ENCODE measurements around the gene DPH2.

DPH2 gene

DNA sequence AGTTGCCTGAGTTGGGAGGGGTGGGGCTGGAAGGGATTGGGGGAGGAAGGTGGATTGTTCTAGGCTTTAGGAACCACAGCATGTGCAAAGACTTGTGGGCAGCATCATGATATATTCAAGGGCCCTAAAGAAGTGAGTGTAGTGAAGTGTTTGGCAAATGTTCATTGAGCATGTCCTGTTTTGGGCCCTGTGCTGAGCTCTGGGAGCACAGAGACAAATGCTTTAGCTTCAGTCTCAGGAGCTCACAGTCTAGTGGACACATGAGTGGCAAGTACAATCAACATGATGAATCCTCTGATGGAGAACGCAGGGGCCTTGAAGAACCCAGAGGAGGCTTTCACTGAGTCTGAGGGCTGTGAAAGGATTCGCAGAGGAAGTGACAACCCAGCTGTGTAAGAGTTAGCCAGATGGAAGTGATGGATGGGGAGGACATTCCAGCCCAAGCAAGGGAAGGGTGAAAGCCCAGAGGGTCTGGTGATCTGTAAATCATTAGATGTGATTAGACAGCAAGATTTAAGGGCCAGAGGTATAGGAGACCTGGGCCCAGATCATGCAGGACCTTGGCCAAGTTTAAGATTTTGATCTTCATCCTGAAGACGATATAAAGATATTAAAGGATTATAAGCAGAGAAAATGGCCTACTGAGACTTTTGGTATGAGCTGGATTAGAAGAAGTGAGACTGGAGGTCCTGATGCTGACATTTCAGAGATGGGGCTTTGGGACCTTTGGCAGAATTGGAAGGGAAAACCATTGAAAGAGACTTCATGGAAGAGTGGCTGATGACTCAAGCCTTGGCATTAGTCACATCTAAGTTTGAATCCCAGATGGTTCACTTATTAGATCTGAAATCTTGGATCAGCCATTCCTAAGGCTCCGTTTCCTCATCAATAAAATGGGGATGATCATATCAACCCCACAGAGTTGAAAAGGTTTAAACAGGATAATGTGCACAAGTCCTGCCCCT lies 18.5 kb upstream of the DPH2 start:
- TF ChIP-seq, protein P1, sequence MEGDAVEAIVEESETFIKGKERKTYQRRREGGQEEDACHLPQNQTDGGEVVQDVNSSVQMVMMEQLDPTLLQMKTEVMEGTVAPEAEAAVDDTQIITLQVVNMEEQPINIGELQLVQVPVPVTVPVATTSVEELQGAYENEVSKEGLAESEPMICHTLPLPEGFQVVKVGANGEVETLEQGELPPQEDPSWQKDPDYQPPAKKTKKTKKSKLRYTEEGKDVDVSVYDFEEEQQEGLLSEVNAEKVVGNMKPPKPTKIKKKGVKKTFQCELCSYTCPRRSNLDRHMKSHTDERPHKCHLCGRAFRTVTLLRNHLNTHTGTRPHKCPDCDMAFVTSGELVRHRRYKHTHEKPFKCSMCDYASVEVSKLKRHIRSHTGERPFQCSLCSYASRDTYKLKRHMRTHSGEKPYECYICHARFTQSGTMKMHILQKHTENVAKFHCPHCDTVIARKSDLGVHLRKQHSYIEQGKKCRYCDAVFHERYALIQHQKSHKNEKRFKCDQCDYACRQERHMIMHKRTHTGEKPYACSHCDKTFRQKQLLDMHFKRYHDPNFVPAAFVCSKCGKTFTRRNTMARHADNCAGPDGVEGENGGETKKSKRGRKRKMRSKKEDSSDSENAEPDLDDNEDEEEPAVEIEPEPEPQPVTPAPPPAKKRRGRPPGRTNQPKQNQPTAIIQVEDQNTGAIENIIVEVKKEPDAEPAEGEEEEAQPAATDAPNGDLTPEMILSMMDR (IDR thresholded peaks at IDR 0.05; ENCODE audit: low read depth, low read length, missing control alignments): no peak
- no peak overlapping the region for H3K4me3 ChIP-seq (replicated peaks; ENCODE audit: low read depth, low read length)
- no peak for DNase-seq (ENCODE audit: extremely low read depth, low read depth)

DNA sequence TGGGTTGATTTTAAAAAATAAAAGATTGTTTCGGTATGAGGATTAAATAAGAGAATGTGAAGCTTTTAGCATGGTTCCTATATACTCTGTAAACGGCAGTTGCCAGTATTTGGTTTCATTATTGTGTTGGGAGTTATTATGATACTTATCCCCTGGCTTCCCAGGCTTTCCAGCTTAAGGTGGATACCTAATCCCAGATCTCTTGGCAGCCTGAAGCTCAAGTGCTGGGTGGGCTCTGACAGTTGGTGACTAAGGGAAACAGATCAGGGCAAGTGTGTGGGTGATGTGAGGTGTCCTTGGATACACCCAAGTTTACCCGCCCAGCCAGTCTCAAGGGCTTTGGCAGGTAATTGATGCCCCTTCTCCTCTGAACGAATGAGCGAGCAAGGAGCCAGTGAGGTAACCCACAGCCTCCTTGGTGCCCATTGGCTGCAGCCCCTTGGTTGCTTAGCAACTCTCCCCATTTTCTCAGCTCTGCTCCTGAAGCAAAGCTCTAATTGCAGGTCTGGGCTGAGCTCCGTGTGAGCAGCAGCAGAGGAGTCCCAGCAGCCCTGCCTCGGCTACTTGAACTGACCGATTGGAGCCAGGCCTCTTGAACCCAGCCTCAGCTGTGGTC lies 17.0 kb upstream of the DPH2 start:
- DNase-seq (ENCODE audit: extremely low read depth, low read depth): no peak
- TF ChIP-seq, protein P1 (IDR thresholded peaks at IDR 0.05; ENCODE audit: low read depth, low read length, missing control alignments): no peak
- no peak overlapping the region for H3K4me3 ChIP-seq (replicated peaks; ENCODE audit: low read depth, low read length)

DNA sequence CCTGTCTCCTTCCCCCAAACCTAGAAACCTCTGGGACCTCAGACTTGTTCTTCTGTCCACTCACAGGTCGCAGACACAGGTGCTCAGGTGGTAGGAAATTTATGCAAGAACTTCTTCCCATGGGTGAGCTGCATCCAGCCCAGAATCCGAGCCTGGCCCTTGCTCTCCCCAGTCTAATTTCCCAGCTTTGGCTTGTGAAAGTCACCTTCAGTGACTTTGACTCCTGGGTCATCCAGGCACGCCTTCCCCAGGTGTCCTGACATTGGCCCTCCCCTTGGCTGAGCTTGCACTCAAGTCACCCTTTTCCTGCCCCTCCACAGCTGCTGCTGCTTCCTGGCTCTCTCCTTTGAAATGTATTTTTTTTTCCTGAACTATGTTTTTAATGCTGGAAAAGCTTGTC lies 16.4 kb upstream of the DPH2 start:
- TF ChIP-seq, protein P1 (IDR thresholded peaks at IDR 0.05; ENCODE audit: low read depth, low read length, missing control alignments): no peak
- no peak overlapping the region for H3K4me3 ChIP-seq (replicated peaks; ENCODE audit: low read depth, low read length)
- no peak for DNase-seq (ENCODE audit: extremely low read depth, low read depth)

DNA sequence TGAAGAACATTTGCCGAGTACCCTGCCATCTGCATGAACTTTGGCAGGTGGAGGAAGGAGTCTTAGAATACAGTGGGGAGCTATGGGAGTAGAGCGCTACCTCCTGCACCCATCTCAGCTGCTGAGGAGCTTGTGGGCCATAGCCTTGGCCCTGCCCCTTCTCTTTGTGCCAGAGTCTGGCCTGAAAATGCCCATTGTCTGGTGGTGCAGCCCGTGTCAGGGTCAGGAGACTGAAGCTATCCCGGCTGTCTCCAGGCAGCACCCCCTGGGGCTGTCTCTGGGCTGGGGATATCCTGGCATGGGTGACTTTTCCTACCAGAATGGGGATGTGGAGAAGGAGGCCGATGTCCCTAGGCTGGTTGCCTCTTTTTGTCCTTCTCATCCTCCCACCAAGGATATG lies 15.8 kb upstream of the DPH2 start:
- DNase-seq (ENCODE audit: extremely low read depth, low read depth): no peak
- TF ChIP-seq, protein P1 (IDR thresholded peaks at IDR 0.05; ENCODE audit: low read depth, low read length, missing control alignments): no peak
- no peak overlapping the region for H3K4me3 ChIP-seq (replicated peaks; ENCODE audit: low read depth, low read length)

DNA sequence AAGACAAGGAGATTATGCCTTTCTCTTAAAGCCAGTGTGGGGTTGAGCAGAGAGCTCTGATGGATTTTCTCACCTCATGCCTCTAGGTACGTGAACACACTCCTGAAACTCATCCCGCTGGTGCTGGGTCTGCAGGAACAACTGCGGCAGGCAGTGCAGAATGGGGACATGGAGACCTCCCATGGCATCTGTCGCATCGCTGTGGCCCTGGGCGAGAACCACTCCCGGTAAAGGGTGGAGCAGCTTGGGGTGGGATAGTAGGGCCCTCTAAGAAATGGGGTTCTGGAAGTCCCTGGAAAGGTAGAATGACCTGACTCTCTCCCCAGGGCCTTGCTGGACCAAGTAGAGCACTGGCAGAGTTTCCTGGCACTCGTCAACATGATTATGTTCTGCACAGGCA lies 13.6 kb upstream of the DPH2 start:
- TF ChIP-seq, protein P1 (IDR thresholded peaks at IDR 0.05; ENCODE audit: low read depth, low read length, missing control alignments): no peak
- no peak overlapping the region for H3K4me3 ChIP-seq (replicated peaks; ENCODE audit: low read depth, low read length)

DNA sequence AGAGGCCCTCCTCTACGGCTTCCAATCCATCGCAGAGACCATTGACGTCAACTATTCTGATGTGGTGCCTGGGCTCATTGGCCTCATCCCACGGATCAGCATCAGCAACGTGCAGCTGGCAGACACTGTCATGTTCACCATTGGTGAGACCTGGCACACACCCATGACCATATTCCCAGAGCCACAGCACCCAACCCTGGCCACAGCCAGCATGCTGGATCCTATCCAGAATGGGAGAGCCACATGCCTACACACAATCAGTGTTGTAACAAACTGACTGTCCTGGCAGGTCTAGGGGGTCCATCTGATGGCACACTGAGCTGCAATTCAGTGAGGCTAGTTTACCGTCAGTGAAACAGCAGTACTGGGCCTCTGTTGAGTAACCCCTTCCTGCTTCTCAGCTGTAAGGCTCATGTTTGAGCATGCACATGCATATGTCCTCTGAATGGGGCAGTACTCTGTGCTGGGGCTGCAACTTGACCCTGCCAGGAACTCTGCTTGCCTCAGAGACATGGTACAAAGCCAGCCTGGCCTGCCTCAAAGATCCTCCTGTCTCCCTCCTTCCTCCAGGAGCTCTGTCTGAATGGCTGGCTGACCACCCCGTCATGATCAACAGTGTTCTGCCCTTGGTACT lies 12.3 kb upstream of the DPH2 start:
- H3K4me3 ChIP-seq (replicated peaks; ENCODE audit: low read depth, low read length): no peak overlapping the region
- TF ChIP-seq, protein P1 (IDR thresholded peaks at IDR 0.05; ENCODE audit: low read depth, low read length, missing control alignments): no peak
- no peak for DNase-seq (ENCODE audit: extremely low read depth, low read depth)

More for the DNA sequence above, 13.6 kb upstream of the DPH2 start:
- no peak for DNase-seq (ENCODE audit: extremely low read depth, low read depth)
